IMR-90 (cell line): ENCODE results near the gene MIER3. TPM values are rescaled to one million over a fixed set of nuclear protein-coding genes. Genes with fewer than 3 reads are reported as not detected.

Source experiments
- ATAC-seq: fragments of 200-7000 bp; cut with Tn5 transposase; 2 replicates; pipeline ENCODE4 v1.9.1; 2020; ENCODE audit warnings: low read depth, mild to moderate bottlenecking, moderate library complexity
- BruUV-seq: library from RNA; stranded (reverse); fragments of 400-500 nt; replicated peaks from 2 replicates; lab custom pipeline; 2021; lab: Mats Ljungman, UMichigan
- CTCF ChIA-PET: fragments of 300-600 bp; formaldehyde crosslinking; extraction: SDS; loops from one replicate; lab custom pipeline; 2021; ENCODE audit warnings: antibody characterized with exemption; lab: Yijun Ruan, JAX
- POLR2A ChIA-PET: fragments of 300-600 bp; sonication (Branson Sonifier 250); formaldehyde crosslinking; loops from one replicate; lab custom pipeline; 2022; ENCODE audit warnings: antibody characterized with exemption; ENCODE audit not compliant: unreplicated experiment; lab: Charles Lee
- DNase-seq: peaks from one replicate; pipeline ENCODE4 v3.0.0; 2013
- H2AFZ ChIP-seq: replicated peaks from 2 replicates; pipeline ENCODE3; 2013; ENCODE audit warnings: low read length, mild to moderate bottlenecking; ENCODE audit not compliant: poor library complexity
- H2AK5ac ChIP-seq: 2 replicates; pipeline ENCODE4 v1.6.1; 2013; ENCODE audit warnings: low read depth, low read length, inconsistent platforms
- H2AK9ac ChIP-seq: replicated peaks from 2 replicates; pipeline ENCODE3; 2013; ENCODE audit warnings: mild to moderate bottlenecking, low read depth, low read length, moderate library complexity; ENCODE audit not compliant: poor library complexity
- H2BK120ac ChIP-seq: 2 replicates; pipeline ENCODE4 v1.6.1; 2013; ENCODE audit warnings: low read depth, low read length, inconsistent platforms
- H2BK15ac ChIP-seq: 3 replicates; pipeline ENCODE4 v1.6.1; 2013; ENCODE audit warnings: low read depth, low read length, inconsistent platforms
- H2BK20ac ChIP-seq: 2 replicates; pipeline ENCODE4 v1.6.1; 2013; ENCODE audit warnings: low read depth, mild to moderate bottlenecking, inconsistent platforms, low read length, moderate library complexity
- H2BK5ac ChIP-seq: 2 replicates; pipeline ENCODE4 v1.6.1; 2013; ENCODE audit warnings: mild to moderate bottlenecking, low read depth, low read length, inconsistent platforms; ENCODE audit not compliant: poor library complexity, severe bottlenecking
- H3K14ac ChIP-seq: replicated peaks from 2 replicates; pipeline ENCODE4 v1.6.1; 2013; ENCODE audit warnings: low read depth, low read length, inconsistent platforms
- H3K18ac ChIP-seq: 2 replicates; pipeline ENCODE4 v1.6.1; 2013; ENCODE audit warnings: low read depth, low read length, control low read depth
- H3K23ac ChIP-seq: 2 replicates; pipeline ENCODE4 v1.6.1; 2013; ENCODE audit warnings: low read depth, low read length, inconsistent platforms
- H3K27ac ChIP-seq: 2 replicates; pipeline ENCODE4 v1.5.1; 2013; ENCODE audit warnings: mild to moderate bottlenecking, control low read depth, low read length; ENCODE audit not compliant: insufficient read depth
- H3K27me3 ChIP-seq: 2 replicates; pipeline ENCODE4 v1.6.1; 2013; ENCODE audit warnings: low read length; ENCODE audit not compliant: control insufficient read depth, insufficient read depth
- H3K36me3 ChIP-seq: 2 replicates; pipeline ENCODE4 v1.6.1; 2013; ENCODE audit warnings: low read length, mixed read lengths; ENCODE audit not compliant: control insufficient read depth, insufficient read depth
- H3K4ac ChIP-seq: 2 replicates; pipeline ENCODE4 v1.6.1; 2013; ENCODE audit warnings: low read depth, low read length, inconsistent platforms
- H3K4me1 ChIP-seq: 2 replicates; pipeline ENCODE4 v1.6.1; 2013; ENCODE audit warnings: low read length, mixed read lengths; ENCODE audit not compliant: control insufficient read depth, insufficient read depth
- H3K4me2 ChIP-seq: 2 replicates; pipeline ENCODE4 v1.6.1; 2013; ENCODE audit warnings: low read depth, mild to moderate bottlenecking, control low read depth, low read length, moderate library complexity
- H3K4me3 ChIP-seq: 2 replicates; pipeline ENCODE4 v1.5.1; 2013; ENCODE audit warnings: low read depth, mild to moderate bottlenecking, control low read depth, low read length, moderate library complexity; ENCODE audit not compliant: insufficient read depth
- H3K56ac ChIP-seq: 2 replicates; pipeline ENCODE4 v1.6.1; 2013; ENCODE audit warnings: low read length, inconsistent platforms; ENCODE audit not compliant: insufficient read depth; ENCODE audit errors: extremely low read depth
- H3K79me1 ChIP-seq, 2 experiments: 2 replicates each; pipeline ENCODE4 v1.6.1; 2013; ENCODE audit warnings: low read length in 2 of 2, inconsistent platforms in 1 of 2, low read depth in 1 of 2
- H3K9ac ChIP-seq: 2 replicates; pipeline ENCODE4 v1.6.1; 2013; ENCODE audit warnings: low read depth, low read length, control low read depth
- H3K9me1 ChIP-seq: 2 replicates; pipeline ENCODE4 v1.6.1; 2013; ENCODE audit warnings: low read length, inconsistent platforms; ENCODE audit not compliant: insufficient read depth
- H3K9me3 ChIP-seq: 2 replicates; pipeline ENCODE4 v1.6.1; 2013; ENCODE audit warnings: low read length; ENCODE audit not compliant: control insufficient read depth, insufficient read depth
- H4K20me1 ChIP-seq: 2 replicates; pipeline ENCODE4 v1.6.1; 2013; ENCODE audit warnings: low read length, inconsistent platforms; ENCODE audit not compliant: insufficient read depth
- H4K5ac ChIP-seq: 2 replicates; pipeline ENCODE4 v1.6.1; 2013; ENCODE audit warnings: mild to moderate bottlenecking, low read depth, low read length, control low read depth
- H4K8ac ChIP-seq, 2 experiments: 2 replicates each; pipeline ENCODE4 v1.6.1; 2013; ENCODE audit warnings: low read depth in 2 of 2, low read length in 2 of 2, control low read depth in 1 of 2, inconsistent platforms in 1 of 2
- H4K91ac ChIP-seq: 2 replicates; pipeline ENCODE4 v1.6.1; 2013; ENCODE audit warnings: low read depth, low read length, inconsistent platforms; ENCODE audit not compliant: insufficient read depth
- CEBPB ChIP-seq: IDR thresholded peaks from 2 replicates; pipeline ENCODE4 v1.6.1; 2012; ENCODE audit warnings: low read depth, low read length, improper control_type of control experiment
- CHD1 ChIP-seq: IDR thresholded peaks from 2 replicates; pipeline ENCODE4 v1.6.1; 2012; ENCODE audit warnings: low read depth, low read length, improper control_type of control experiment
- FOS ChIP-seq: fragments of 150-350 bp; IDR thresholded peaks from 2 replicates; pipeline ENCODE4 v1.6.1; 2016; ENCODE audit warnings: low read depth, low read length
- MAFK ChIP-seq: IDR thresholded peaks from 2 replicates; pipeline ENCODE4 v1.6.1; 2012; ENCODE audit warnings: low read depth, low read length, improper control_type of control experiment
- MAZ ChIP-seq: IDR thresholded peaks from 2 replicates; pipeline ENCODE4 v1.6.1; 2012; ENCODE audit warnings: low read depth, mild to moderate bottlenecking, low read length, improper control_type of control experiment, moderate library complexity, borderline replicate concordance
- NFE2L2 ChIP-seq: fragments of 150-350 bp; IDR thresholded peaks from 2 replicates; pipeline ENCODE4 v1.6.1; 2016; ENCODE audit warnings: low read depth, mild to moderate bottlenecking, low read length
- POLR2A ChIP-seq: IDR thresholded peaks from 2 replicates; pipeline ENCODE4 v1.6.1; 2012; ENCODE audit warnings: mild to moderate bottlenecking, low read depth, low read length
- RCOR1 ChIP-seq: IDR thresholded peaks from 2 replicates; pipeline ENCODE4 v1.6.1; 2012; ENCODE audit warnings: mild to moderate bottlenecking, low read length, improper control_type of control experiment; ENCODE audit not compliant: insufficient replicate concordance
- SMC3 ChIP-seq: fragments of 150-350 bp; IDR thresholded peaks from 2 replicates; pipeline ENCODE4 v1.6.1; 2016; ENCODE audit warnings: low read depth, mild to moderate bottlenecking, antibody characterized with exemption, low read length, moderate library complexity
- USF2 ChIP-seq: fragments of 150-350 bp; IDR thresholded peaks from 2 replicates; pipeline ENCODE4 v1.6.1; 2017; ENCODE audit warnings: mild to moderate bottlenecking, antibody characterized with exemption, low read length, low read depth
- WGBS, 2 experiments: methylation state at CpG; one replicate each; pipeline versions ENCODE4 v1.1.5 to v1.1.7; 2013; ENCODE audit warnings: missing lambda C conversion rate in 2 of 2; ENCODE audit not compliant: insufficient read length in 1 of 2; ENCODE audit errors: extremely low coverage in 2 of 2; 5-methylcytosine and 5-hydroxymethylcytosine counted together
- dilution Hi-C: fragments of 300-500 bp; cut with HindIII; formaldehyde crosslinking; loops from one replicate; pipeline ENCODE4 v1.14.3; 2018; ENCODE audit warnings: low sequenced_read_pairs; ENCODE audit not compliant: unreplicated experiment
- in situ Hi-C: fragments of 300-500 bp; cut with MboI; formaldehyde crosslinking; loops from 3 replicates; pipeline ENCODE4 v1.14.3; 2019; ENCODE audit warnings: low sequenced_read_pairs, inconsistent platforms, mixed read lengths
- intact Hi-C: fragments of 100-400 bp; cut with micrococcal nuclease; formaldehyde crosslinking; loops from 2 replicates; pipeline ENCODE4 v1.10.0; 2022
- polyA plus RNA-seq, 3 experiments: library from polyadenylated mRNA; depleted of rRNA; stranded (reverse); fragments of >200 nt; gene quantifications; 2 replicates each; pipeline ENCODE4 v1.2.3, GENCODE V29; 2012; ENCODE audit warnings: low replicate concordance in 1 of 3
- total RNA-seq: library from RNA; depleted of rRNA; stranded (reverse); fragments of >200 nt; gene quantifications from 2 replicates; pipeline ENCODE4 v1.2.3, GENCODE V29; 2012

MIER3 gene
- total and polyA plus RNA-seq, 2 of the 4 experiments (the other 2 are of a cell fraction): 6.4 to 22.9 TPM

- H3K4ac ChIP-seq: no peak overlapping the region
- no peak overlapping the region for H2BK20ac ChIP-seq
- TF ChIP-seq MAFK: no peak
- no peak for TF ChIP-seq MAZ
- TF ChIP-seq SMC3: no peak
- no peak for TF ChIP-seq POLR2A
- no peak for TF ChIP-seq CHD1
- no peak for TF ChIP-seq RCOR1
- TF ChIP-seq FOS: no peak
- TF ChIP-seq NFE2L2: no peak
- TF ChIP-seq USF2: no peak
- TF ChIP-seq CEBPB: no peak
- no peak overlapping the region for H3K18ac ChIP-seq
- no peak overlapping the region for H2BK15ac ChIP-seq
- intact Hi-C loops (no loop called here), dilution Hi-C loops (no loop called here), in situ Hi-C loops (no loop called here)
- H3K27ac ChIP-seq: no peak overlapping the region
- no TSS peak for BruUV-seq
- no peak overlapping the region for H3K56ac ChIP-seq
- no peak overlapping the region for H2AK9ac ChIP-seq
- no peak overlapping the region for H3K14ac ChIP-seq
- WGBS, 2 experiments: no CpG with 5 or more reads among the region's 4 CpGs
- H3K36me3 ChIP-seq: no peaks in the 10 kb centered on the region
- H3K4me3 ChIP-seq: no peak overlapping the region
- ChIA-PET POLR2A (no interaction called here), CTCF (no interaction called here)
- no peaks in the 10 kb centered on the region for H4K20me1 ChIP-seq
- no peak for DNase-seq
- ATAC-seq: no peak
- H2AFZ ChIP-seq: no peak overlapping the region
- no peak overlapping the region for H3K23ac ChIP-seq
- H4K91ac ChIP-seq: no peak overlapping the region
- no peaks in the 10 kb centered on the region for H3K9me3 ChIP-seq
- H3K4me2 ChIP-seq: no peak overlapping the region
- H3K9ac ChIP-seq: no peak overlapping the region
- H3K79me1 ChIP-seq: no peaks in the 10 kb centered on the region
- no peak overlapping the region for H2BK5ac ChIP-seq
- no peak overlapping the region for H4K8ac ChIP-seq
- H3K9me1 ChIP-seq: no peaks in the 10 kb centered on the region
- no peaks in the 10 kb centered on the region for H3K4me1 ChIP-seq
- H4K5ac ChIP-seq: no peak overlapping the region
- no peak overlapping the region for H2BK120ac ChIP-seq
- peaks cover 14% of the 10 kb centered on the region for H3K27me3 ChIP-seq
- H2AK5ac ChIP-seq: no peak overlapping the region
Observed at GRCh38 chr5:56988490-56988889, 36.6 kb upstream of the MIER3 start.
